Measurements from ENCODE around the gene RAVER2.

RAVER2 gene

GRCh38 chr1:64864018-64864940, 119.4 kb downstream of the RAVER2 start:
- H3K4me1 Mint-ChIP-seq: peaks cover 68% of the 10 kb centered on the region
- DNase-seq (ENCODE audit: low spot score in 2 of 2) (peak; percentile 39 to 63), ATAC-seq (replicated peaks; ENCODE audit: extremely low read depth, poor library complexity, severe bottlenecking) (peak; percentile 90)
- no peaks in the 10 kb centered on the region for H3K9me3 Mint-ChIP-seq
- H3K4me3 Mint-ChIP-seq: peak overlapping the region; percentile 48
- H3K36me3 Mint-ChIP-seq (ENCODE audit: insufficient read depth): peaks cover 56% of the 10 kb centered on the region
- H3K27ac Mint-ChIP-seq (ENCODE audit: low read depth): peak overlapping the region; percentile 87
- no peaks in the 10 kb centered on the region for H3K27me3 Mint-ChIP-seq

- H3K4me1 Mint-ChIP-seq: peaks cover 64% of the 10 kb centered on the region
- H3K4me3 Mint-ChIP-seq: peak overlapping the region; percentile 15
- ATAC-seq (replicated peaks; ENCODE audit: extremely low read depth, poor library complexity, severe bottlenecking): no peak
- DNase-seq (ENCODE audit: low spot score in 2 of 2): no peak
- H3K9me3 Mint-ChIP-seq: no peaks in the 10 kb centered on the region
- H3K36me3 Mint-ChIP-seq (ENCODE audit: insufficient read depth): peaks cover 58% of the 10 kb centered on the region
- H3K27me3 Mint-ChIP-seq: no peaks in the 10 kb centered on the region
- peak overlapping the region; percentile 87 for H3K27ac Mint-ChIP-seq (ENCODE audit: low read depth)
Observed at GRCh38 chr1:64865105-64865757, 120.4 kb downstream of the RAVER2 start.

- H3K27me3 Mint-ChIP-seq: no peaks in the 10 kb centered on the region
- H3K4me3 Mint-ChIP-seq: no peak overlapping the region
- H3K36me3 Mint-ChIP-seq (ENCODE audit: insufficient read depth): peaks cover 62% of the 10 kb centered on the region
- no peaks in the 10 kb centered on the region for H3K9me3 Mint-ChIP-seq
- no peak overlapping the region for H3K27ac Mint-ChIP-seq (ENCODE audit: low read depth)
- DNase-seq (ENCODE audit: low spot score in 2 of 2) (no peak), ATAC-seq (replicated peaks; ENCODE audit: extremely low read depth, poor library complexity, severe bottlenecking) (no peak)
- H3K4me1 Mint-ChIP-seq: peaks cover 58% of the 10 kb centered on the region
Observed at GRCh38 chr1:64866689-64867088, 121.8 kb downstream of the RAVER2 start.

GRCh38 chr1:64867266-64867665, 122.4 kb downstream of the RAVER2 start:
- DNase-seq (ENCODE audit: low spot score in 2 of 2) (no peak), ATAC-seq (replicated peaks; ENCODE audit: extremely low read depth, poor library complexity, severe bottlenecking) (no peak)
- Mint-ChIP-seq H3K4me3 (no peak overlapping the region), H3K4me1 (peaks cover 58% of the 10 kb centered on the region), H3K27me3 (no peaks in the 10 kb centered on the region), H3K36me3 (ENCODE audit: insufficient read depth) (peaks cover 66% of the 10 kb centered on the region), H3K27ac (ENCODE audit: low read depth) (peak overlapping the region; percentile 67), H3K9me3 (no peaks in the 10 kb centered on the region)

GRCh38 chr1:64871256-64871655, 126.4 kb downstream of the RAVER2 start:
- ATAC-seq (replicated peaks; ENCODE audit: extremely low read depth, poor library complexity, severe bottlenecking): no peak
- H3K27me3 Mint-ChIP-seq: no peaks in the 10 kb centered on the region

GRCh38 chr1:64872067-64872466, 127.2 kb downstream of the RAVER2 start:
- H3K4me3 Mint-ChIP-seq: no peak overlapping the region
- no peaks in the 10 kb centered on the region for H3K9me3 Mint-ChIP-seq
- H3K4me1 Mint-ChIP-seq: peaks cover 69% of the 10 kb centered on the region
- DNase-seq (ENCODE audit: low spot score in 2 of 2) (no peak), ATAC-seq (replicated peaks; ENCODE audit: extremely low read depth, poor library complexity, severe bottlenecking) (no peak)
- H3K27ac Mint-ChIP-seq (ENCODE audit: low read depth): peak overlapping the region; percentile 33
- H3K36me3 Mint-ChIP-seq (ENCODE audit: insufficient read depth): peaks cover 76% of the 10 kb centered on the region
- no peaks in the 10 kb centered on the region for H3K27me3 Mint-ChIP-seq

More at GRCh38 chr1:64871256-64871655, 126.4 kb downstream of the RAVER2 start:
- DNase-seq (ENCODE audit: low spot score in 2 of 2): no peak
- H3K9me3 Mint-ChIP-seq: no peaks in the 10 kb centered on the region
- peaks cover 61% of the 10 kb centered on the region for H3K4me1 Mint-ChIP-seq
- H3K27ac Mint-ChIP-seq (ENCODE audit: low read depth): peak overlapping the region; percentile 33
- no peak overlapping the region for H3K4me3 Mint-ChIP-seq
- peaks cover 77% of the 10 kb centered on the region for H3K36me3 Mint-ChIP-seq (ENCODE audit: insufficient read depth)

GRCh38 chr1:64873576-64873975, 128.7 kb downstream of the RAVER2 start:
- Mint-ChIP-seq H3K27ac (ENCODE audit: low read depth) (no peak overlapping the region), H3K4me3 (no peak overlapping the region), H3K4me1 (peaks cover 74% of the 10 kb centered on the region), H3K27me3 (no peaks in the 10 kb centered on the region), H3K9me3 (no peaks in the 10 kb centered on the region), H3K36me3 (ENCODE audit: insufficient read depth) (peaks cover 76% of the 10 kb centered on the region)
- DNase-seq (ENCODE audit: low spot score in 2 of 2) (no peak), ATAC-seq (replicated peaks; ENCODE audit: extremely low read depth, poor library complexity, severe bottlenecking) (no peak)

- DNase-seq (ENCODE audit: low spot score in 2 of 2): no peak
- H3K27ac Mint-ChIP-seq (ENCODE audit: low read depth): peak overlapping the region; percentile 93
- no peak for ATAC-seq (replicated peaks; ENCODE audit: extremely low read depth, poor library complexity, severe bottlenecking)
- H3K9me3 Mint-ChIP-seq: no peaks in the 10 kb centered on the region
- H3K36me3 Mint-ChIP-seq (ENCODE audit: insufficient read depth): peaks cover 71% of the 10 kb centered on the region
- peak overlapping the region; percentile 45 for H3K4me3 Mint-ChIP-seq
- no peaks in the 10 kb centered on the region for H3K27me3 Mint-ChIP-seq
- H3K4me1 Mint-ChIP-seq: peaks cover 64% of the 10 kb centered on the region
Observed at GRCh38 chr1:64874666-64875065, 129.8 kb downstream of the RAVER2 start.

- peaks cover 64% of the 10 kb centered on the region for H3K4me1 Mint-ChIP-seq
Observed at GRCh38 chr1:64875101-64875500, 130.2 kb downstream of the RAVER2 start.

GRCh38 chr1:64875606-64876005, 130.7 kb downstream of the RAVER2 start:
- Mint-ChIP-seq H3K36me3 (ENCODE audit: insufficient read depth) (peaks cover 64% of the 10 kb centered on the region), H3K27me3 (no peaks in the 10 kb centered on the region), H3K4me3 (peak overlapping the region; percentile 45), H3K27ac (ENCODE audit: low read depth) (peak overlapping the region; percentile 93), H3K4me1 (peaks cover 64% of the 10 kb centered on the region), H3K9me3 (no peaks in the 10 kb centered on the region)
- DNase-seq (ENCODE audit: low spot score in 2 of 2) (no peak), ATAC-seq (replicated peaks; ENCODE audit: extremely low read depth, poor library complexity, severe bottlenecking) (no peak)

More at GRCh38 chr1:64875101-64875500, 130.2 kb downstream of the RAVER2 start:
- H3K9me3 Mint-ChIP-seq: no peaks in the 10 kb centered on the region
- peak overlapping the region; percentile 45 for H3K4me3 Mint-ChIP-seq
- peaks cover 67% of the 10 kb centered on the region for H3K36me3 Mint-ChIP-seq (ENCODE audit: insufficient read depth)
- no peaks in the 10 kb centered on the region for H3K27me3 Mint-ChIP-seq
- no peak for DNase-seq (ENCODE audit: low spot score in 2 of 2)
- peak overlapping the region; percentile 93 for H3K27ac Mint-ChIP-seq (ENCODE audit: low read depth)
- ATAC-seq (replicated peaks; ENCODE audit: extremely low read depth, poor library complexity, severe bottlenecking): no peak

GRCh38 chr1:64877151-64877550, 132.3 kb downstream of the RAVER2 start:
- H3K27ac Mint-ChIP-seq (ENCODE audit: low read depth): peak overlapping the region; percentile 93
- peaks cover 56% of the 10 kb centered on the region for H3K36me3 Mint-ChIP-seq (ENCODE audit: insufficient read depth)
- H3K4me1 Mint-ChIP-seq: peaks cover 65% of the 10 kb centered on the region
- ATAC-seq (replicated peaks; ENCODE audit: extremely low read depth, poor library complexity, severe bottlenecking): peak; percentile 97
- peak in 1 of 2 donors; percentile 46 for DNase-seq (ENCODE audit: low spot score in 2 of 2)
- no peaks in the 10 kb centered on the region for H3K27me3 Mint-ChIP-seq
- H3K9me3 Mint-ChIP-seq: no peaks in the 10 kb centered on the region
- peak overlapping the region; percentile 63 for H3K4me3 Mint-ChIP-seq

- H3K4me1 Mint-ChIP-seq: peaks cover 65% of the 10 kb centered on the region
- H3K9me3 Mint-ChIP-seq: no peaks in the 10 kb centered on the region
- H3K27me3 Mint-ChIP-seq: no peaks in the 10 kb centered on the region
- peaks cover 54% of the 10 kb centered on the region for H3K36me3 Mint-ChIP-seq (ENCODE audit: insufficient read depth)
- no peak for ATAC-seq (replicated peaks; ENCODE audit: extremely low read depth, poor library complexity, severe bottlenecking)
- peak overlapping the region; percentile 63 for H3K4me3 Mint-ChIP-seq
- peak overlapping the region; percentile 93 for H3K27ac Mint-ChIP-seq (ENCODE audit: low read depth)
- DNase-seq (ENCODE audit: low spot score in 2 of 2): no peak
Observed at GRCh38 chr1:64877598-64877997, 132.7 kb downstream of the RAVER2 start.

Data from central memory CD8-positive, alpha-beta T cell (primary cell).